ENCODE measurements around the gene PHF5A. TPM values are rescaled to one million over a fixed set of nuclear protein-coding genes. Genes with fewer than 3 reads are reported as not detected.

PHF5A gene
- polyA plus RNA-seq, 2 of the 4 experiments (the other 2 are of a cell fraction): 80.1 to 82.6 TPM

DNA sequence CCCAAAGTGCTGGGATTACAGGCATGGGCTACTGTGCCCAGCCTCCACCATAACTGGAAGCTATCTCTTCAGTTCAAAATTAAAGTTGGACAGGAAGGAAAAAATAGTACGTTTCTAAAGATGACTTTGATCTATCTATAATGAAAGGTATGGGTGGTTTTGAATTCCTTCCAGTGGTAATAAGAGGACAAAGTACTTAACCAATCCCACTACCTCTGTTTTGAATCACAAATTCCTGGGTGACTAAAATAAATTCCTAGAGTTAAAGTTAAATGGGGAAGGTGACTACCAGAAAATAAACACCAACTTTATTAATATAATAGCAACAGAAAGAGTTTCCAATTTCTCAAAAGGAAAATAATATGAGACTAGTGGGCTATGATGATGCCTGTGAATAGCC lies 9.1 kb downstream of the PHF5A start:
- CTCF ChIA-PET: no interaction called here
- Histone ChIP-seq H3K4me1 (peaks cover 2% of the 10 kb centered on the region; the same call in 1 of the 3 replicates), H3K4me3 (no peak overlapping the region), H3K27ac (no peak overlapping the region), H3K9me3 (no peaks in the 10 kb centered on the region), H3K4me2 (no peak overlapping the region)
- WGBS (ENCODE audit: missing lambda C conversion rate): 78% methylated on average over 1 of the region's 1 CpG
- TF ChIP-seq, protein P1, sequence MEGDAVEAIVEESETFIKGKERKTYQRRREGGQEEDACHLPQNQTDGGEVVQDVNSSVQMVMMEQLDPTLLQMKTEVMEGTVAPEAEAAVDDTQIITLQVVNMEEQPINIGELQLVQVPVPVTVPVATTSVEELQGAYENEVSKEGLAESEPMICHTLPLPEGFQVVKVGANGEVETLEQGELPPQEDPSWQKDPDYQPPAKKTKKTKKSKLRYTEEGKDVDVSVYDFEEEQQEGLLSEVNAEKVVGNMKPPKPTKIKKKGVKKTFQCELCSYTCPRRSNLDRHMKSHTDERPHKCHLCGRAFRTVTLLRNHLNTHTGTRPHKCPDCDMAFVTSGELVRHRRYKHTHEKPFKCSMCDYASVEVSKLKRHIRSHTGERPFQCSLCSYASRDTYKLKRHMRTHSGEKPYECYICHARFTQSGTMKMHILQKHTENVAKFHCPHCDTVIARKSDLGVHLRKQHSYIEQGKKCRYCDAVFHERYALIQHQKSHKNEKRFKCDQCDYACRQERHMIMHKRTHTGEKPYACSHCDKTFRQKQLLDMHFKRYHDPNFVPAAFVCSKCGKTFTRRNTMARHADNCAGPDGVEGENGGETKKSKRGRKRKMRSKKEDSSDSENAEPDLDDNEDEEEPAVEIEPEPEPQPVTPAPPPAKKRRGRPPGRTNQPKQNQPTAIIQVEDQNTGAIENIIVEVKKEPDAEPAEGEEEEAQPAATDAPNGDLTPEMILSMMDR (IDR thresholded peaks at IDR 0.05): no peak
- TF ChIP-seq, protein P2, sequence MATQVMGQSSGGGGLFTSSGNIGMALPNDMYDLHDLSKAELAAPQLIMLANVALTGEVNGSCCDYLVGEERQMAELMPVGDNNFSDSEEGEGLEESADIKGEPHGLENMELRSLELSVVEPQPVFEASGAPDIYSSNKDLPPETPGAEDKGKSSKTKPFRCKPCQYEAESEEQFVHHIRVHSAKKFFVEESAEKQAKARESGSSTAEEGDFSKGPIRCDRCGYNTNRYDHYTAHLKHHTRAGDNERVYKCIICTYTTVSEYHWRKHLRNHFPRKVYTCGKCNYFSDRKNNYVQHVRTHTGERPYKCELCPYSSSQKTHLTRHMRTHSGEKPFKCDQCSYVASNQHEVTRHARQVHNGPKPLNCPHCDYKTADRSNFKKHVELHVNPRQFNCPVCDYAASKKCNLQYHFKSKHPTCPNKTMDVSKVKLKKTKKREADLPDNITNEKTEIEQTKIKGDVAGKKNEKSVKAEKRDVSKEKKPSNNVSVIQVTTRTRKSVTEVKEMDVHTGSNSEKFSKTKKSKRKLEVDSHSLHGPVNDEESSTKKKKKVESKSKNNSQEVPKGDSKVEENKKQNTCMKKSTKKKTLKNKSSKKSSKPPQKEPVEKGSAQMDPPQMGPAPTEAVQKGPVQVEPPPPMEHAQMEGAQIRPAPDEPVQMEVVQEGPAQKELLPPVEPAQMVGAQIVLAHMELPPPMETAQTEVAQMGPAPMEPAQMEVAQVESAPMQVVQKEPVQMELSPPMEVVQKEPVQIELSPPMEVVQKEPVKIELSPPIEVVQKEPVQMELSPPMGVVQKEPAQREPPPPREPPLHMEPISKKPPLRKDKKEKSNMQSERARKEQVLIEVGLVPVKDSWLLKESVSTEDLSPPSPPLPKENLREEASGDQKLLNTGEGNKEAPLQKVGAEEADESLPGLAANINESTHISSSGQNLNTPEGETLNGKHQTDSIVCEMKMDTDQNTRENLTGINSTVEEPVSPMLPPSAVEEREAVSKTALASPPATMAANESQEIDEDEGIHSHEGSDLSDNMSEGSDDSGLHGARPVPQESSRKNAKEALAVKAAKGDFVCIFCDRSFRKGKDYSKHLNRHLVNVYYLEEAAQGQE (IDR thresholded peaks at IDR 0.05): no peak
- no peak for TF ChIP-seq RCOR1 (IDR thresholded peaks at IDR 0.05; ENCODE audit: low read depth, low read length)
- TF ChIP-seq KDM5A (IDR thresholded peaks at IDR 0.05): no peak
- TF ChIP-seq EHMT2 (IDR thresholded peaks at IDR 0.05; ENCODE audit: low read depth): no peak
- TF ChIP-seq MYC (IDR thresholded peaks at IDR 0.05; ENCODE audit: borderline replicate concordance, low read length): no peak
- TF ChIP-seq, protein P3, sequence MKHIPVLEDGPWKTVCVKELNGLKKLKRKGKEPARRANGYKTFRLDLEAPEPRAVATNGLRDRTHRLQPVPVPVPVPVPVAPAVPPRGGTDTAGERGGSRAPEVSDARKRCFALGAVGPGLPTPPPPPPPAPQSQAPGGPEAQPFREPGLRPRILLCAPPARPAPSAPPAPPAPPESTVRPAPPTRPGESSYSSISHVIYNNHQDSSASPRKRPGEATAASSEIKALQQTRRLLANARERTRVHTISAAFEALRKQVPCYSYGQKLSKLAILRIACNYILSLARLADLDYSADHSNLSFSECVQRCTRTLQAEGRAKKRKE (CRISPR knock-in tag; IDR thresholded peaks at IDR 0.05; ENCODE audit: low read depth): no peak
- no peak for TF ChIP-seq KDM1A (IDR thresholded peaks at IDR 0.05; ENCODE audit: low read depth)
- DNase-seq (ENCODE audit: low read depth in 1 of 2, low spot score in 1 of 2): no peak
- POLR2A ChIA-PET: interaction anchor here (2.0 kb wide), 1 partner anchor 13 kb away, joined by 6 read pairs; the partner anchor contains the start of gene TOB2
- ATAC-seq: no peak
- FAIRE-seq: no peak

DNA sequence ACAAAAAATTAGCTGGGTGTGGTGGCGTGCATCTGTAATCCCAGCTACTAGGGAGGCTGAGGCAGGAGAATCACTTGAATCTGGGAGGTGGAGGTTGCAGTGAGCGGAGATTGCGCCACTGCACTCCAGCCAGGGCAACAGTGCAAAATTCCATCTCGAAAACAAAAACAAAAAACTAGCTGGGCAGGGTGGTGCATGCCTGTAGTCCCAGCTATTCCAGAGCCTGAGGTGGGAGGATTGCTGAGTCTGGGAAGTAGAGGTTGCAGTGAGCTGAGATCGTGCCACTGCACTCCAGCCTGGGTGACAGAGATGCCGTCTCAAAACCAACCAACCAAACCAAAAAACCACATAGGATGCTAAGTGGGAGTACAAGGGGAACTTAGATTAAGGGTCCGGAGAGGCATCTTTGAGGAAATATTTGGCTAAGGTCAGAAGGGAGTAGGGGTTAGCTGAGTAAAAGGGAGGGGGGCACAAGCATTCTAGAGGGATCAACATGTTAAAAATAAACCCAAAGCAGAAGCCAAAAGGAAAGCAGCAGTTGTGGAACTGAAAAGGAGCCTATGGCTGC lies 10.2 kb downstream of the PHF5A start:
- TF ChIP-seq ZFP36 (IDR thresholded peaks at IDR 0.05; ENCODE audit: borderline replicate concordance, partially characterized antibody): no peak
- TF ChIP-seq BHLHE40 (IDR thresholded peaks at IDR 0.05; ENCODE audit: low read depth, low read length): no peak
- no peak for TF ChIP-seq HOXB5 (CRISPR knock-in tag; IDR thresholded peaks at IDR 0.05)
- TF ChIP-seq POLR2AphosphoS2 (conservative IDR thresholded peaks at IDR 0.05; ENCODE audit: low read length): no peak
- no peak for TF ChIP-seq JUNB (IDR thresholded peaks at IDR 0.05)
- TF ChIP-seq RFX5 (IDR thresholded peaks at IDR 0.05): no peak
- TF ChIP-seq, protein P4, sequence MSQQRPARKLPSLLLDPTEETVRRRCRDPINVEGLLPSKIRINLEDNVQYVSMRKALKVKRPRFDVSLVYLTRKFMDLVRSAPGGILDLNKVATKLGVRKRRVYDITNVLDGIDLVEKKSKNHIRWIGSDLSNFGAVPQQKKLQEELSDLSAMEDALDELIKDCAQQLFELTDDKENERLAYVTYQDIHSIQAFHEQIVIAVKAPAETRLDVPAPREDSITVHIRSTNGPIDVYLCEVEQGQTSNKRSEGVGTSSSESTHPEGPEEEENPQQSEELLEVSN (IDR thresholded peaks at IDR 0.05; ENCODE audit: borderline replicate concordance, low read depth): no peak
- TF ChIP-seq CHD2 (IDR thresholded peaks at IDR 0.05; ENCODE audit: low read length, partially characterized antibody): no peak
- no peak for TF ChIP-seq NR3C1 (IDR thresholded peaks at IDR 0.05)
- TF ChIP-seq, protein P5, sequence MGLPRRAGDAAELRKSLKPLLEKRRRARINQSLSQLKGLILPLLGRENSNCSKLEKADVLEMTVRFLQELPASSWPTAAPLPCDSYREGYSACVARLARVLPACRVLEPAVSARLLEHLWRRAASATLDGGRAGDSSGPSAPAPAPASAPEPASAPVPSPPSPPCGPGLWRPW (IDR thresholded peaks at IDR 0.05): no peak
- no peak for TF ChIP-seq HOXB13 (CRISPR knock-in tag; IDR thresholded peaks at IDR 0.05; ENCODE audit: low read depth)
- TF ChIP-seq SREBF2 (IDR thresholded peaks at IDR 0.05): no peak
- no peak for FAIRE-seq
- ATAC-seq: no peak
- Histone ChIP-seq H3K4me3 (no peak overlapping the region), H3K4me1 (peaks cover 5% of the 10 kb centered on the region; the same call in 1 of the 3 replicates), H3K9me3 (no peaks in the 10 kb centered on the region), H3K27ac (no peak overlapping the region), H3K4me2 (no peak overlapping the region)
- POLR2A ChIA-PET: interaction anchor here (1.4 to 2.0 kb wide), 2 partner anchors 10 to 12 kb away, joined by 3 to 6 read pairs; partner anchors contain the start of genes ACO2, PHF5A and TOB2
- CTCF ChIA-PET: interaction anchor here (0.9 to 1.5 kb wide), 2 partner anchors 11 to 60 kb away, joined by 3 to 5 read pairs; partner anchors contain the start of gene TOB2
- DNase-seq (ENCODE audit: low read depth in 1 of 2, low spot score in 1 of 2): no peak
- 97% methylated on average over 7 of the region's 7 CpGs for WGBS (ENCODE audit: missing lambda C conversion rate)

All from A549 (cell line).